Fibroblast of pulmonary artery (primary cell): ENCODE measurements around the gene ZNF408.

Experiments used
- DNase-seq: peaks from one replicate; pipeline ENCODE4 v3.0.0-alpha.2; 2010; ENCODE audit warnings: low read depth
- H3K4me3 ChIP-seq: replicated peaks from 2 replicates; pipeline ENCODE4 v1.5.1; 2011; ENCODE audit warnings: low read depth, mild to moderate bottlenecking, control low read depth, low read length, moderate library complexity
- CTCF ChIP-seq: IDR thresholded peaks from 2 replicates; pipeline ENCODE4 v1.5.1; 2011; ENCODE audit warnings: mild to moderate bottlenecking, control low read depth, low read length, inconsistent platforms; ENCODE audit errors: missing control alignments

Gene ZNF408

GRCh38 chr11:46743693-46744339, 43.0 kb downstream of the ZNF408 start:
- H3K4me3 ChIP-seq, result no peak overlapping the region
- no peak for DNase-seq
- TF ChIP-seq CTCF, result no peak

GRCh38 chr11:46745328-46745727, 44.5 kb downstream of the ZNF408 start:
- H3K4me3 ChIP-seq, result no peak overlapping the region
- DNase-seq, result no peak
- no peak for TF ChIP-seq CTCF

DNA sequence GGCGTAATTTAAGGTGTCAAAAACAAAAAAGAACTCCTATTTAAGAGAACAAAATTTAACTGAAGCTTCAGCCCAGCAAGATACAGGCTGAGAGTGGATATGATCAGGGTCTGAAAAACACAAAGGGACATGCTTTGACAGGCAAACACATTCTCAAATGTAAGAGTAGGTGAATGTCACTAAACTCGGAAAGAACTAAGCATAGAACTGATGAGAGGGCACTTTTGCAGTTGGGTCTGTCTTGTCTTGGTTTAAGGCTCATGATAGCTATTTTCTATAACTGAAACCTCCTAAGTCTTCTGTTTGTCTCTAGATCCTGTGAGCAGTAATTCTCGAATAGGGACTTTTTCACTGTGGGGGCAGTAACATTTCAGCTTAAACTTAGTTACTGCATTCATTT, 45.2 kb downstream of the ZNF408 start:
- DNase-seq, result no peak
- no peak for TF ChIP-seq CTCF
- H3K4me3 ChIP-seq, result no peak overlapping the region

DNA sequence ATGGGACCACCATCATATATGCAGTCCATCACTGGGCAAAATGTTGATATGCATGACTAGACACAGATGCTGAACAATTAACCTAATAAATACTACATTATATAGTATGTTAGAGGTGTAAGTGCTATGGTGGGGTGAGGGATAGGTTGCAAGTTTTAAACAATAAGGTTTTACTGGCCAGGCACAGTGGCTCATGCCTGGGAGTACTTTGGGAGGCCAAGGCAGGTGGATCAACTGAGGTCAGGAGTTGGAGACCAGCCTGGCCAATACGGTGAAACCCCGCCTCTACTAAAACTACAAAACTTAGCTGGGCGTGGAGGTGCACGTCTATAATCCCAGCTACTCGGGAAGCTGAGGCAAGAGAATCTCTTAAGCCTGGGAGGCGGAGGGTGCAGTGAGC, 46.3 kb downstream of the ZNF408 start:
- DNase-seq, result no peak
- no peak overlapping the region for H3K4me3 ChIP-seq
- no peak for TF ChIP-seq CTCF
